Spleen (tissue), 7 donors: Measurements from ENCODE around the gene TSPAN17.

ENCODE experiments used
- POLR2A ChIP-seq, 3 donors: fragments of 450-650 bp; IDR thresholded peaks; one replicate each; pipeline ENCODE4 v1.5.1; 2017; ENCODE audit warnings: antibody characterized with exemption in 3 of 3, mild to moderate bottlenecking in 1 of 3
- POLR2AphosphoS5 ChIP-seq, 3 donors: sonication (generic); formaldehyde crosslinking; IDR thresholded peaks; one replicate each; pipeline ENCODE4 v1.5.1; 2017; ENCODE audit warnings: antibody characterized with exemption in 3 of 3
- TF ChIP-seq, protein P1 (sequence below), 11 experiments: fragments of 200-600 bp in 7 of 11; fragments of 450-650 bp in 4 of 11; sonication (generic) in 4 of 11; IDR thresholded peaks in 8 of 11; conservative IDR thresholded peaks in 3 of 11; 1 replicate in 7 of 11; 2 replicates in 4 of 11; pipeline versions ENCODE4 v1.4.0 to v1.8.0; 2016 to 2021; ENCODE audit warnings: antibody characterized with exemption in 11 of 11, inconsistent platforms in 4 of 11, mild to moderate bottlenecking in 1 of 11
- donor health status: DM: no; HTN: no; CAD: no; lungs with moderate emphysema.
- donor health status: DM: no; HTN: no; CAD: no.
- donor health status: DM: no; HTN: no; CAD: no.

DNA sequence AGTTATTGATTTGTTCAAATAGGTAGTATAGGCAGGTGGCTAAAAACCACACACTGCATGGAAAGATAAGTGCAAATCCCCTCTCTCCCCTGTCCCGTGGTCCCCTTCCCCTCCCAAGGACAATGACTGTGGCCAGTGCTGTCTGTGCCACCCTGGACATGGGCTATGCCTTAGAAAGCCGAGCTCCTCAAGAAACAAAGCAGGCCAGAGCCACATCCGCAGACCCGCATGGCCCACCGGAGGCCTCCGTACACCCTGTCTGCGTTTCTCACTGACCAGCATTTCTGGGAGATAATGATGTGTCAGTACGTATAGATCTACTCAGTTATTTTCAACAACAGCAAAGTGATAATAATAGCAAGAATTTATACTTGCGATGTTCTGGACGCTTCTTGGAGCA lies 16.3 kb downstream of the TSPAN17 start:
- TF ChIP-seq, protein P1, sequence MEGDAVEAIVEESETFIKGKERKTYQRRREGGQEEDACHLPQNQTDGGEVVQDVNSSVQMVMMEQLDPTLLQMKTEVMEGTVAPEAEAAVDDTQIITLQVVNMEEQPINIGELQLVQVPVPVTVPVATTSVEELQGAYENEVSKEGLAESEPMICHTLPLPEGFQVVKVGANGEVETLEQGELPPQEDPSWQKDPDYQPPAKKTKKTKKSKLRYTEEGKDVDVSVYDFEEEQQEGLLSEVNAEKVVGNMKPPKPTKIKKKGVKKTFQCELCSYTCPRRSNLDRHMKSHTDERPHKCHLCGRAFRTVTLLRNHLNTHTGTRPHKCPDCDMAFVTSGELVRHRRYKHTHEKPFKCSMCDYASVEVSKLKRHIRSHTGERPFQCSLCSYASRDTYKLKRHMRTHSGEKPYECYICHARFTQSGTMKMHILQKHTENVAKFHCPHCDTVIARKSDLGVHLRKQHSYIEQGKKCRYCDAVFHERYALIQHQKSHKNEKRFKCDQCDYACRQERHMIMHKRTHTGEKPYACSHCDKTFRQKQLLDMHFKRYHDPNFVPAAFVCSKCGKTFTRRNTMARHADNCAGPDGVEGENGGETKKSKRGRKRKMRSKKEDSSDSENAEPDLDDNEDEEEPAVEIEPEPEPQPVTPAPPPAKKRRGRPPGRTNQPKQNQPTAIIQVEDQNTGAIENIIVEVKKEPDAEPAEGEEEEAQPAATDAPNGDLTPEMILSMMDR (IDR thresholded peaks at IDR 0.05 in 8 of 11, conservative IDR thresholded peaks at IDR 0.05 in 3 of 11): no peak
- TF ChIP-seq POLR2A (IDR thresholded peaks at IDR 0.05): no peak
- no peak for TF ChIP-seq POLR2AphosphoS5 (IDR thresholded peaks at IDR 0.05)
